ENCODE results near the gene TPM1. TPM values are rescaled to one million over a fixed set of nuclear protein-coding genes. Genes with fewer than 3 reads are reported as not detected.

TPM1 gene
- total and polyA plus RNA-seq, 8 donors, result 196 to 681 (median 587) TPM

- H3K27ac ChIP-seq, result no peak overlapping the region
- no peak overlapping the region for H3K4me3 ChIP-seq
- DNase-seq, result no peak
- H3K9me3 ChIP-seq, result no peaks in the 10 kb centered on the region
- TF ChIP-seq CTCF (IDR thresholded peaks at IDR 0.05), result no peak
- H3K36me3 ChIP-seq, result no peaks in the 10 kb centered on the region
- no peak for ATAC-seq
- H3K27me3 ChIP-seq, result no peaks in the 10 kb centered on the region
- peaks cover 0 to 5% of the 10 kb centered on the region in 2 donors for H3K4me1 ChIP-seq
- intact Hi-C loops (cut with DNase I), result loop anchor here in 1 of 2 donors (10.0 kb wide), 1 partner anchor 298 kb away; no protein-coding TSS in a partner anchor
Measured at GRCh38 chr15:63083044-63083443, 40.5 kb downstream of the TPM1 start.

- TF ChIP-seq CTCF (IDR thresholded peaks at IDR 0.05), result no peak
- ATAC-seq (no peak), DNase-seq (no peak)
- no peaks in the 10 kb centered on the region for H3K9me3 ChIP-seq
- no peak overlapping the region for H3K4me3 ChIP-seq
- H3K4me1 ChIP-seq, result peaks cover 0 to 6% of the 10 kb centered on the region in 2 donors
- H3K27me3 ChIP-seq, result no peaks in the 10 kb centered on the region
- no peaks in the 10 kb centered on the region for H3K36me3 ChIP-seq
- intact Hi-C loops (cut with DNase I), result loop anchor here in 1 of 2 donors (10.0 kb wide), 1 partner anchor 299 kb away; no protein-coding TSS in a partner anchor
- no peak overlapping the region for H3K27ac ChIP-seq
Measured at GRCh38 chr15:63083541-63083940, 41.0 kb downstream of the TPM1 start.

GRCh38 chr15:63084806-63085205 is 42.3 kb downstream of the TPM1 start:
- no peak for TF ChIP-seq CTCF (IDR thresholded peaks at IDR 0.05)
- H3K9me3 ChIP-seq, result no peaks in the 10 kb centered on the region
- H3K27me3 ChIP-seq, result no peaks in the 10 kb centered on the region
- DNase-seq, result no peak
- intact Hi-C loops (cut with DNase I), result loop anchor here in 1 of 2 donors (10.0 kb wide), 1 partner anchor 300 kb away; no protein-coding TSS in a partner anchor
- H3K36me3 ChIP-seq, result no peaks in the 10 kb centered on the region
- H3K4me1 ChIP-seq, result peaks cover 4 to 16% of the 10 kb centered on the region in 2 donors
- H3K27ac ChIP-seq, result no peak overlapping the region
- no peak overlapping the region for H3K4me3 ChIP-seq
- no peak for ATAC-seq

DNA sequence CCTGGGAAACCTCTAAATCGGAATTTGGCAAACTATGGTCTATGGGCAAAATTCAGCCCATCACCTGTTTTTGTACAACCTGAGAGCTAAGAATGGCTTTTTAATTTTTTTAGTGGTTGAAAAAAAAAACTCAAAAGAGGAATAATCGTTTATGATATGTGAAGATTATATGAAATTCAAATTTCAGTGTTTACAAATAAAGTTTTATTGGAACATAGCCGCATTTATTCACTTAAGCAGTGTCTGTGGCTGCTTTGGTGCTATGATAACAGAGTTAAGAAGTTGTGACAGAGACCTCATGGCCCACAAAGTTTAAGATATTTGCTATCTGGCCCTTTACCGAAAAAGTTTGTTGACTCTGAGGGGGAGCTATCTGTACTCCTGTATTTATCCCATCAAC is 42.7 kb downstream of the TPM1 start:
- intact Hi-C loops (cut with DNase I), result loop anchor here in 1 of 2 donors (10.0 kb wide), 1 partner anchor 300 kb away; no protein-coding TSS in a partner anchor
- Histone ChIP-seq H3K27ac (no peak overlapping the region), H3K9me3 (no peaks in the 10 kb centered on the region), H3K36me3 (no peaks in the 10 kb centered on the region), H3K4me1 (peaks cover 4 to 16% of the 10 kb centered on the region in 2 donors), H3K4me3 (no peak overlapping the region), H3K27me3 (no peaks in the 10 kb centered on the region)
- DNase-seq, result no peak
- ATAC-seq, result no peak
- TF ChIP-seq CTCF (IDR thresholded peaks at IDR 0.05), result no peak

DNA sequence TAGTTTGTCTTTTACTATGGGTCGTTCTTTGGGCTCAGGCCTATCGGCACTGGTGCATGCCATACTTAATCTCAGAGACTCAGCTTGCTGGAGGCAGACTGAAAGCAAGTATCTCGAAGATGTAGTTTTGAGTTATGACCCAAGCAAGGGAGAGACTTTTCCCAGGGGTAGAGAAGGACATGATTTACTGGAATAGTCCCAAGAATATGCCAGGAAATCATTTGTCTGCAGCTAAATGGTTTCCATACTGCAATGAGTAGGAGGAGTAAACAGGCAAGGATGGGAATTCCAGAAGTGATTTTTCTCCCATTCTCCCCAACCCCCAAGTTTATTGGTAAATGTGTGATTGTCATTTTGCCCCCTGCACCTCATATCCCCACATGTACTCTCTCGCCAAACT is 43.7 kb downstream of the TPM1 start:
- DNase-seq (no peak), ATAC-seq (no peak)
- intact Hi-C loops (cut with DNase I), result loop anchor here in 1 of 2 donors (10.0 kb wide), 1 partner anchor 301 kb away; no protein-coding TSS in a partner anchor
- H3K27ac ChIP-seq, result no peak overlapping the region
- peaks cover 4 to 16% of the 10 kb centered on the region in 2 donors for H3K4me1 ChIP-seq
- H3K9me3 ChIP-seq, result no peaks in the 10 kb centered on the region
- no peaks in the 10 kb centered on the region for H3K27me3 ChIP-seq
- no peaks in the 10 kb centered on the region for H3K36me3 ChIP-seq
- TF ChIP-seq CTCF (IDR thresholded peaks at IDR 0.05), result no peak
- no peak overlapping the region for H3K4me3 ChIP-seq

Measured in left lung (tissue), 10 donors.